Measurements from ENCODE around the gene ZNF440.
"Not testable (repeated sequence)": the region's sequence is repeated elsewhere in the genome, so short reads cannot be mapped to it uniquely, and the experiment has no call there.

ZNF440 gene

DNA sequence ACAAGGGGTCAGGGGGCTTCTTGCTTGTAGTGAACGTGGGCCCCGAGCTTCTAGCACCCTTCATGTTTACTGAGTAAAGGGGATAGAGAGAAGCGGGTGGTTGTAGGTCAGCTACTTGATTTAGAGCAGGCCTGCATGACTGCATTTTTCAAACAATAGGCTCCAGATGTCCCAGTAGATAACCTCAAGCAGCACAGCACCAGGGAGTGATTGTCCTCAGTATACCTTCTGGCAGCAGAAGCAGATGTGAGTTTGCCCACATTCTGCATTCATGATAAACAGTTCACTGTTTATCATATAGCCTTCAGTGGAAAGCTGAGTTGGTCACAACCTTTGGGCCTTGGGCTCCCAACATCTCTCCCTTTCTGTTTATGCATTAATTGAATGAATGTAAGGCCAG is 39.3 kb downstream of the ZNF440 start:
- TF ChIP-seq, protein P1, sequence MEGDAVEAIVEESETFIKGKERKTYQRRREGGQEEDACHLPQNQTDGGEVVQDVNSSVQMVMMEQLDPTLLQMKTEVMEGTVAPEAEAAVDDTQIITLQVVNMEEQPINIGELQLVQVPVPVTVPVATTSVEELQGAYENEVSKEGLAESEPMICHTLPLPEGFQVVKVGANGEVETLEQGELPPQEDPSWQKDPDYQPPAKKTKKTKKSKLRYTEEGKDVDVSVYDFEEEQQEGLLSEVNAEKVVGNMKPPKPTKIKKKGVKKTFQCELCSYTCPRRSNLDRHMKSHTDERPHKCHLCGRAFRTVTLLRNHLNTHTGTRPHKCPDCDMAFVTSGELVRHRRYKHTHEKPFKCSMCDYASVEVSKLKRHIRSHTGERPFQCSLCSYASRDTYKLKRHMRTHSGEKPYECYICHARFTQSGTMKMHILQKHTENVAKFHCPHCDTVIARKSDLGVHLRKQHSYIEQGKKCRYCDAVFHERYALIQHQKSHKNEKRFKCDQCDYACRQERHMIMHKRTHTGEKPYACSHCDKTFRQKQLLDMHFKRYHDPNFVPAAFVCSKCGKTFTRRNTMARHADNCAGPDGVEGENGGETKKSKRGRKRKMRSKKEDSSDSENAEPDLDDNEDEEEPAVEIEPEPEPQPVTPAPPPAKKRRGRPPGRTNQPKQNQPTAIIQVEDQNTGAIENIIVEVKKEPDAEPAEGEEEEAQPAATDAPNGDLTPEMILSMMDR (IDR thresholded peaks at IDR 0.05; ENCODE audit: low read depth, low read length, missing control alignments) = no peak
- DNase-seq (ENCODE audit: extremely low read depth, low read depth) = no peak
- no peak overlapping the region for H3K4me3 ChIP-seq (replicated peaks; ENCODE audit: low read depth, low read length)

DNA sequence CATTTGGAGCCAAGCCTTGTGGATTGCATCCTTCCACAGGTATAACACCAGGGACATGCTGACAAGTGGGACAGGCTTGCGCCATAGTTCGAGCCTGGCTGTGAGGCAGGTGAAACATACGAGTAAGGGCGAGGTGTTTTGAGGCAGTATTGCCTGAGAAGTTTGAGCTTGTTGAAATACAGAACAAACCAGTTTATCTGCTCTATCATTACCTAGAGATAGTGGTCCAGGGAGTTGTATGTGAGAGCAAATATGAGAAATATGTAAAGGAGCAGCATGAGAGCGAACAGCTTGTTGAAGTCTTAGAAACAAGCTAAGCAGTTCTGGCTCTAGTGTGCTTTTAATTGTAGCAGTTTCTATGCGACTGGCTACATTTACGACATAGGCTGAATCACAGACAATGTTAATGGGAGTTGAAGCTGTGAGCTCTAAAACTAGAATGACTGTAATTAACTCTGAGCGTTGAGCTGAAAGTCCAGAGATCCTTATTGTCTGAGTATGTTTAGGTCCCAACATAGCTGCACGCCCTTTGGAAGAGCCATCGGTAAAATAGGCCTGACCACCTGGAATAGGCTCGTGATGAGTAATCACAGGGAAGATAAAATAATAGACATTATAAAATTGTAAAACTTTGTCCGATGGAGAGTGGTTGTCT is 42.6 kb downstream of the ZNF440 start:
- no peak for DNase-seq (ENCODE audit: extremely low read depth, low read depth)
- H3K4me3 ChIP-seq (replicated peaks; ENCODE audit: low read depth, low read length) = no peak overlapping the region
- TF ChIP-seq, protein P1 (IDR thresholded peaks at IDR 0.05; ENCODE audit: low read depth, low read length, missing control alignments) = no peak

DNA sequence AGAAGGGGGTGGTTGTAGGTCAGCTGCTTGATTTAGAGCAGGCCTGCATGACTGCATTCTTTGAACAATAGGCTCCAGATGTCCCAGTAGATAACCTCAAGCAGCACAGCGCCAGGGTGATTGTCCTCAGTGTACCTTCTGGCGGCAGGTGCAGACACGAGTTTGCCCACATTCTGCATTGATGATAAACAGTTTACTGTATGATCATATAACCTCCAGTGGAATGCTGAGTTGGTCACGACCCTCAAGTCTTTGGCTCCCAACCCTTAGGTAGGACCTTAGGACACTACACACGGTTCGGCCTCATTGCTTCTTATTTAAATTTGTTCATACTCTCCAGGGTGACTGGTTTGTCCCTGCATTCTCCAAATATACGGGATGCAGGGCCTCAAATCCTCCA is 46.6 kb downstream of the ZNF440 start:
- DNase-seq (ENCODE audit: extremely low read depth, low read depth) = no peak
- no peak overlapping the region for H3K4me3 ChIP-seq (replicated peaks; ENCODE audit: low read depth, low read length)
- TF ChIP-seq, protein P1 (IDR thresholded peaks at IDR 0.05; ENCODE audit: low read depth, low read length, missing control alignments) = no peak

DNA sequence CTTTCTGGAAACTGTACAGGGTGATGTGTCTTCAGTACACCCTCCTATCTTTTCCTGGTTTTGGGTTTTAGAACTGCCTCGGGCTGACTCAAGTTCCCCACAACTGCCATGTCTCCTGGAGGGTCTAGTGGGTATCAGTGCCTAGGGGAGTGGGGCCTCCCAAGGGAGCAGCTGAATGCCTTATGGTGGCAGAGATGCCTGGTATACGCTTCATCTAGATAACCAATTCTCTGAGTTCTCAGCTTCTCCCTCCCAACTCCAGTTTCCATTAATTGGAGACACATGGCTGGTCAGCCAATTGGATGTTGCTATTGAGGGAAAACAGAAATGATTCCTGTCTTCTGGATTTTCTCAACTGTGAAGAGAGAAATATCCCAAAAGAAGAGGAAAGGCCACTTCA is 47.2 kb downstream of the ZNF440 start:
- no peak overlapping the region for H3K4me3 ChIP-seq (replicated peaks; ENCODE audit: low read depth, low read length)
- TF ChIP-seq, protein P1 (IDR thresholded peaks at IDR 0.05; ENCODE audit: low read depth, low read length, missing control alignments) = no peak
- no peak for DNase-seq (ENCODE audit: extremely low read depth, low read depth)

DNA sequence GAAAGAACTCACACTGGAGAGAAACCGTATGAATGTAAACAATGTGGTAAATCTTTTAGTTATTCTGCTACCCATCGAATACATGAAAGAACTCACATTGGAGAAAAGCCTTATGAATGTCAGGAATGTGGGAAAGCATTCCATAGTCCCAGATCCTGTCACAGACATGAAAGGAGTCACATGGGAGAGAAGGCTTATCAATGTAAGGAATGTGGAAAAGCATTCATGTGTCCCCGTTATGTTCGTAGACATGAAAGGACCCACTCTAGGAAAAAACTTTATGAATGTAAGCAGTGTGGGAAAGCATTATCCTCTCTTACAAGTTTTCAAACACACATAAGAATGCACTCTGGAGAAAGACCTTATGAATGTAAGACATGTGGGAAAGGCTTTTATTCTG is 53.7 kb downstream of the ZNF440 start:
- DNase-seq (ENCODE audit: extremely low read depth, low read depth); H3K4me3 ChIP-seq (replicated peaks; ENCODE audit: low read depth, low read length): not testable (repeated sequence)

DNA sequence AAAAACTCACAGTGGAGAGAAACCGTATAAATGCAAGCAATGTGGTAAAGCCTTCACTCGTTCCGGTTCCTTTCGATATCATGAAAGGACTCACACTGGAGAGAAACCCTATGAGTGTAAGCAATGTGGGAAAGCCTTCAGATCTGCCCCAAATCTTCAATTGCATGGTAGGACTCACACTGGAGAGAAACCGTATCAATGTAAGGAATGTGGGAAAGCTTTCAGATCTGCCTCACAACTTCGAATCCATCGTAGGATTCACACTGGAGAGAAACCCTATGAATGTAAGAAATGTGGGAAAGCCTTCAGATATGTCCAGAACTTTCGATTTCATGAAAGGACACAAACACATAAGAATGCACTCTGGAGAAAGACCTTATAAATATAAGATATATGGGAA is 54.1 kb downstream of the ZNF440 start:
- no peak overlapping the region for H3K4me3 ChIP-seq (replicated peaks; ENCODE audit: low read depth, low read length)
- TF ChIP-seq, protein P1 (IDR thresholded peaks at IDR 0.05; ENCODE audit: low read depth, low read length, missing control alignments) = no peak
- DNase-seq (ENCODE audit: extremely low read depth, low read depth) = no peak

DNA sequence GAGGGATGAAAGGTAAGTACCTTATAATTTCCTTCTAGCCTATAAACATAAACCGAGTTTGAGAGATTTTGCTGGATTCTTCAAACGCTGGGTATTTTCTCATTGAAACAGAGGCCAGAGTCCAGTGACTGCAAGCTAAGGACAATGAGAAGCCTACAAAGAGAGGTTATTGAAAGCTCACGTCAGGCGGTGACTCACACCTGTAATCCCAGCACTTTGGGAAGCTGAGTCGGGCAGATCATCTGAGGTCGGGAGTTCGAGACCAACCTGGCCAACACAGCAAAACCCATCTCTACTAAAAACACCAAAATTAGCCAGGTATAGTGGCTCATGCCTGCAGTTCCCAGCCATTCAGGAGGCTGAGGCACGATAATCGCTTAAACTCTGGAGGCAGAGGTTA is 58.6 kb downstream of the ZNF440 start:
- TF ChIP-seq, protein P1 (IDR thresholded peaks at IDR 0.05; ENCODE audit: low read depth, low read length, missing control alignments) = no peak
- H3K4me3 ChIP-seq (replicated peaks; ENCODE audit: low read depth, low read length) = no peak overlapping the region
- no peak for DNase-seq (ENCODE audit: extremely low read depth, low read depth)
